Measurements from ENCODE around the gene VWA5B1.

DNA sequence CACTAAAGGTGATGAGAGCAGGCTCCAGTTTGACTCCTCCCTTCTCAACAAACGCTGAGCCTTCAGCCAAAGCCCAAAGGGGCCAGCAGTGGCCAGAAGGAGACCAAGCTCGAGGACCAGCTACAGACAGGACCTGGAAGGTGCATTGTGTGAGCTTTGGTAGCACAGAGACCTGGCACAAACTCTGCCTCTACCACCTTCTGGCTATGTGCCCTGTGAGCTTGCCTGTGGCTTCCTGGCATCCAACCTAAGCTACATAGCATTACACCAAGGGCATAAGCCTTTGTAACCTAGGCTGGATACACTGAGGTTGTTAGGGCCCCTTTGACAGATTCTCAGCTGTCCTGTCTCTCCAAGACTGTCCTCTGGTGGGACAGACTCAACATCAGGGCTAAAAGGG, 6.6 kb upstream of the VWA5B1 start:
- TF ChIP-seq EZH2 (IDR thresholded peaks at IDR 0.05; ENCODE audit: low read depth, low read length, severe bottlenecking) (no peak), SIRT6 (IDR thresholded peaks at IDR 0.05; ENCODE audit: low read length) (no peak), BCL11A (IDR thresholded peaks at IDR 0.05; ENCODE audit: low read depth in 2 of 2, low read length in 2 of 2) (no peak), POLR2AphosphoS5 (IDR thresholded peaks at IDR 0.05; ENCODE audit: low read depth, low read length) (no peak), POU5F1 (IDR thresholded peaks at IDR 0.05; ENCODE audit: low read depth, low read length) (no peak), PHF8 (conservative IDR thresholded peaks at IDR 0.05; ENCODE audit: low read depth, low read length) (no peak), TAF1 (IDR thresholded peaks at IDR 0.05; ENCODE audit: low read depth, low read length) (no peak), RAD21 (IDR thresholded peaks at IDR 0.05 in 1 of 2, conservative IDR thresholded peaks at IDR 0.05 in 1 of 2; ENCODE audit: low read depth in 2 of 2, low read length in 2 of 2) (no peak), CHD2 (IDR thresholded peaks at IDR 0.05; ENCODE audit: low read length) (no peak), GTF2F1 (IDR thresholded peaks at IDR 0.05; ENCODE audit: borderline replicate concordance, low read depth, low read length) (no peak)
- TF ChIP-seq, protein P1, sequence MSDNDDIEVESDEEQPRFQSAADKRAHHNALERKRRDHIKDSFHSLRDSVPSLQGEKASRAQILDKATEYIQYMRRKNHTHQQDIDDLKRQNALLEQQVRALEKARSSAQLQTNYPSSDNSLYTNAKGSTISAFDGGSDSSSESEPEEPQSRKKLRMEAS (IDR thresholded peaks at IDR 0.05) = no peak
- TF ChIP-seq, protein P2, sequence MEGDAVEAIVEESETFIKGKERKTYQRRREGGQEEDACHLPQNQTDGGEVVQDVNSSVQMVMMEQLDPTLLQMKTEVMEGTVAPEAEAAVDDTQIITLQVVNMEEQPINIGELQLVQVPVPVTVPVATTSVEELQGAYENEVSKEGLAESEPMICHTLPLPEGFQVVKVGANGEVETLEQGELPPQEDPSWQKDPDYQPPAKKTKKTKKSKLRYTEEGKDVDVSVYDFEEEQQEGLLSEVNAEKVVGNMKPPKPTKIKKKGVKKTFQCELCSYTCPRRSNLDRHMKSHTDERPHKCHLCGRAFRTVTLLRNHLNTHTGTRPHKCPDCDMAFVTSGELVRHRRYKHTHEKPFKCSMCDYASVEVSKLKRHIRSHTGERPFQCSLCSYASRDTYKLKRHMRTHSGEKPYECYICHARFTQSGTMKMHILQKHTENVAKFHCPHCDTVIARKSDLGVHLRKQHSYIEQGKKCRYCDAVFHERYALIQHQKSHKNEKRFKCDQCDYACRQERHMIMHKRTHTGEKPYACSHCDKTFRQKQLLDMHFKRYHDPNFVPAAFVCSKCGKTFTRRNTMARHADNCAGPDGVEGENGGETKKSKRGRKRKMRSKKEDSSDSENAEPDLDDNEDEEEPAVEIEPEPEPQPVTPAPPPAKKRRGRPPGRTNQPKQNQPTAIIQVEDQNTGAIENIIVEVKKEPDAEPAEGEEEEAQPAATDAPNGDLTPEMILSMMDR (IDR thresholded peaks at IDR 0.05; ENCODE audit: control extremely low read depth in 1 of 3, insufficient read depth in 1 of 3, low read depth in 1 of 3, low read length in 3 of 3) = no peak

Measured in H1 (cell line).